HEK293 (cell line): ENCODE data around the gene GRIP1.

ENCODE experiments used
- CTCF ChIA-PET: fragments of 350-600 bp; formaldehyde crosslinking; extraction: SDS; loops from one replicate; lab custom pipeline; 2021; ENCODE audit warnings: antibody characterized with exemption; lab: Yijun Ruan, JAX
- POLR2A ChIA-PET: fragments of 300-600 bp; formaldehyde crosslinking; extraction: SDS; loops from one replicate; lab custom pipeline; 2020; ENCODE audit warnings: antibody characterized with exemption, inconsistent platforms; lab: Yijun Ruan, JAX
- H3K27ac ChIP-seq: fragments of 200-500 bp; sonication (Bioruptor generic); 2 replicates; pipeline ENCODE4 v1.5.1; 2014; ENCODE audit warnings: low read depth, low read length, control low read depth, inconsistent platforms; ENCODE audit errors: extremely low read depth
- H3K36me3 ChIP-seq, 2 experiments: fragments of 200-500 bp in 1 of 2; sonication (Bioruptor generic) in 1 of 2; 1 replicate in 1 of 2; 2 replicates in 1 of 2; pipeline ENCODE4 v1.5.1; 2014 to 2017; ENCODE audit warnings: inconsistent platforms in 2 of 2, low read length in 2 of 2; ENCODE audit not compliant: control insufficient read depth in 2 of 2, insufficient read depth in 1 of 2
- H3K4me1 ChIP-seq: fragments of 200-500 bp; sonication (Bioruptor generic); 2 replicates; pipeline ENCODE4 v1.5.1; 2014; ENCODE audit warnings: mild to moderate bottlenecking, low read length, inconsistent platforms; ENCODE audit not compliant: control insufficient read depth, insufficient read depth
- H3K4me3 ChIP-seq: 2 replicates; pipeline ENCODE4 v1.5.1; 2011; ENCODE audit warnings: low read depth, mild to moderate bottlenecking, control low read depth, low read length, moderate library complexity
- H3K9me3 ChIP-seq: fragments of 200-500 bp; sonication (Bioruptor generic); 2 replicates; pipeline ENCODE4 v1.5.1; 2014; ENCODE audit warnings: low read depth, low read length, inconsistent platforms; ENCODE audit not compliant: control insufficient read depth, insufficient read depth
- BCL11A ChIP-seq: fragments of 450-650 bp; formaldehyde crosslinking; IDR thresholded peaks from 2 replicates; pipeline ENCODE4 v1.5.1; 2016; ENCODE audit warnings: low read depth, missing biosample characterization, missing genetic modification characterization
- GLIS2 ChIP-seq: fragments of 450-650 bp; formaldehyde crosslinking; IDR thresholded peaks from 2 replicates; pipeline ENCODE4 v1.5.1; 2016; ENCODE audit warnings: missing biosample characterization, missing genetic modification characterization
- MEIS1 ChIP-seq: sonication (generic); formaldehyde crosslinking; IDR thresholded peaks from 2 replicates; pipeline ENCODE4 v1.8.1; 2022; ENCODE audit warnings: missing genetic modification reagents, mild to moderate bottlenecking, borderline replicate concordance
- MYNN ChIP-seq: fragments of 450-650 bp; formaldehyde crosslinking; IDR thresholded peaks from 2 replicates; pipeline ENCODE4 v1.5.1; 2016; ENCODE audit warnings: missing biosample characterization, missing genetic modification characterization, borderline replicate concordance
- PRDM1 ChIP-seq: fragments of 450-650 bp; formaldehyde crosslinking; IDR thresholded peaks from 2 replicates; pipeline ENCODE4; 2016; ENCODE audit warnings: missing biosample characterization, missing genetic modification characterization
- SP3 ChIP-seq: fragments of 450-650 bp; formaldehyde crosslinking; IDR thresholded peaks from 2 replicates; pipeline ENCODE4 v1.5.1; 2016; ENCODE audit warnings: missing biosample characterization, missing genetic modification characterization
- YY2 ChIP-seq: fragments of 450-650 bp; formaldehyde crosslinking; IDR thresholded peaks from 2 replicates; pipeline ENCODE4 v1.5.1; 2016; ENCODE audit warnings: missing biosample characterization, missing genetic modification characterization
- ZBTB1 ChIP-seq: fragments of 450-650 bp; formaldehyde crosslinking; IDR thresholded peaks from 2 replicates; pipeline ENCODE4 v1.5.1; 2016; ENCODE audit warnings: missing biosample characterization, missing genetic modification characterization
- ZBTB48 ChIP-seq: fragments of 450-650 bp; formaldehyde crosslinking; IDR thresholded peaks from 2 replicates; pipeline ENCODE4 v1.5.1; 2016; ENCODE audit warnings: missing biosample characterization, missing genetic modification characterization
- ZFHX2 ChIP-seq: fragments of 450-650 bp; formaldehyde crosslinking; conservative IDR thresholded peaks from 2 replicates; pipeline ENCODE4 v1.5.1; 2016; ENCODE audit warnings: missing biosample characterization, missing genetic modification characterization
- ZNF175 ChIP-seq: fragments of 450-650 bp; formaldehyde crosslinking; IDR thresholded peaks from 2 replicates; pipeline ENCODE4 v1.5.1; 2016; ENCODE audit warnings: missing biosample characterization, missing genetic modification characterization
- ZNF19 ChIP-seq: fragments of 450-650 bp; formaldehyde crosslinking; IDR thresholded peaks from 2 replicates; pipeline ENCODE4; 2016; ENCODE audit warnings: missing biosample characterization, missing genetic modification characterization, low read depth
- ZNF2 ChIP-seq: fragments of 450-650 bp; formaldehyde crosslinking; IDR thresholded peaks from 2 replicates; pipeline ENCODE4 v1.5.1; 2016; ENCODE audit warnings: missing biosample characterization, missing genetic modification characterization
- ZNF202 ChIP-seq: fragments of 450-650 bp; formaldehyde crosslinking; IDR thresholded peaks from 2 replicates; pipeline ENCODE4 v1.5.1; 2016; ENCODE audit warnings: missing biosample characterization, missing genetic modification characterization, borderline replicate concordance
- ZNF24 ChIP-seq: fragments of 450-650 bp; formaldehyde crosslinking; IDR thresholded peaks from 2 replicates; pipeline ENCODE4 v1.5.1; 2016; ENCODE audit warnings: missing biosample characterization, missing genetic modification characterization
- ZNF366 ChIP-seq: fragments of 450-650 bp; formaldehyde crosslinking; conservative IDR thresholded peaks from 2 replicates; pipeline ENCODE4 v1.5.1; 2016; ENCODE audit warnings: missing biosample characterization, missing genetic modification characterization
- ZNF426 ChIP-seq: fragments of 450-650 bp; formaldehyde crosslinking; IDR thresholded peaks from 2 replicates; pipeline ENCODE4 v1.5.1; 2017; ENCODE audit warnings: missing biosample characterization, missing genetic modification characterization, mild to moderate bottlenecking, inconsistent platforms, moderate library complexity
- ZNF560 ChIP-seq: fragments of 450-650 bp; formaldehyde crosslinking; IDR thresholded peaks from 2 replicates; pipeline ENCODE4 v1.5.1; 2017; ENCODE audit warnings: missing biosample characterization, missing genetic modification characterization, borderline replicate concordance
- ZNF585B ChIP-seq: fragments of 450-650 bp; formaldehyde crosslinking; IDR thresholded peaks from 2 replicates; pipeline ENCODE4 v1.5.1; 2016; ENCODE audit warnings: missing biosample characterization, missing genetic modification characterization
- ZNF600 ChIP-seq: fragments of 450-650 bp; formaldehyde crosslinking; IDR thresholded peaks from 2 replicates; pipeline ENCODE4 v1.5.1; 2016; ENCODE audit warnings: missing biosample characterization, missing genetic modification characterization
- ZSCAN16 ChIP-seq: fragments of 450-650 bp; formaldehyde crosslinking; IDR thresholded peaks from 2 replicates; pipeline ENCODE4 v1.5.1; 2016; ENCODE audit warnings: missing biosample characterization, missing genetic modification characterization
- TF ChIP-seq, protein P1 (sequence below): fragments of 450-650 bp; formaldehyde crosslinking; IDR thresholded peaks from 2 replicates; pipeline ENCODE4 v1.5.1; 2017; ENCODE audit warnings: missing biosample characterization, missing genetic modification characterization
- TF ChIP-seq, protein P2 (sequence below): fragments of 450-650 bp; formaldehyde crosslinking; conservative IDR thresholded peaks from 2 replicates; pipeline ENCODE4 v1.5.1; 2016; ENCODE audit warnings: low read depth, missing biosample characterization, missing genetic modification characterization
- TF ChIP-seq, protein P3 (sequence below): fragments of 450-650 bp; IDR thresholded peaks from 2 replicates; pipeline ENCODE4 v1.5.1; 2018; ENCODE audit warnings: missing biosample characterization, mild to moderate bottlenecking, missing genetic modification characterization
- TF ChIP-seq, protein P4 (sequence below): fragments of 450-650 bp; formaldehyde crosslinking; IDR thresholded peaks from 2 replicates; pipeline ENCODE4 v1.5.1; 2016; ENCODE audit warnings: missing biosample characterization, missing genetic modification characterization

GRIP1 gene

DNA sequence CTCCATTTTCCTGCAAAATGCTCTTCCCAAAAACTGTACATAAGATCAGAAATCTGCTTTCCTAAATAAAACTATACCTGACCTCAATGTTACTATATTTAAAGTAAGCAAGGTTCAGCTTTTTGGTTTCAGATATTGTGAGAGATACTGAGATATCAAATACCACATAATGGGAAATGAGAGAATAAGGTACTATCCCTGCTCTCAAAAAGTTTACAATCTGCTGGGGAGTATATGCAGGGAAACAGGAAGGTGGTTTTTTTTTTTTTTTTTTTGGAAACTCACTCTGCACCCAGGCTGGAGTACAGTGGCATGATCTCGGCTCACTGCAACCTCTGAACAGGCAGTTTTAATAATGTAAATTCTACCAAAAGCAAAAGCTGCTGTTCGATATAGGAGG lies 327.6 kb downstream of the GRIP1 start (continued):
- TF ChIP-seq ZSCAN16 (tag by site-specific recombination) (no peak), GLIS2 (tag by site-specific recombination) (no peak)

DNA sequence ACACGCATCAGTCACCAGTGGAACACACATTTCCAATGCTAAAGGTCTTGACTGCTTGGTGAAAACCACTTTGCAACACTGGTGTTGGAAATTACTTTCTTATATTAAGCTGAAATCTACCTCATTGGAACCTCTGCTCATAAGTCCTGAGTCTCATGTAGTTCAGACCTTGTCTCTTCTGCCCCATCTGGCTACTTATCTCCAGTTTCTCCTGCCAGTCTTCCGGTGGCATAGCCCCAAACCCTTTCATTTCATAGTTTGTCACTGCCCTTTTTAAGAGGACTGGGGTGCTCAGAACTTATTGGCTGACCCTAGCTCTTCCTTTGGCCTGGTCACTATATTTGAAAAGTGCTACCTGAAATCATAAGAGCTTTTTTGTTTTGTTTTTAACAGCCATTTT lies 332.9 kb downstream of the GRIP1 start:
- Histone ChIP-seq H3K36me3 (peaks cover 0 to 9% of the 10 kb centered on the region in 2 experiments; a peak in 2 of 3 replicates), H3K4me1 (no peaks in the 10 kb centered on the region), H3K9me3 (no peaks in the 10 kb centered on the region), H3K4me3 (no peak overlapping the region), H3K27ac (no peak overlapping the region)
- CTCF ChIA-PET = interaction anchor here (0.6 to 0.7 kb wide), 2 partner anchors 177 to 1037 kb away, joined by 3 read pairs; partner anchors contain the start of gene TMBIM4
- POLR2A ChIA-PET = no interaction called here
- TF ChIP-seq ZNF426 (tag by site-specific recombination) (no peak), ZNF2 (tag by site-specific recombination) (no peak), MEIS1 (CRISPR knock-in tag) (no peak), SP3 (tag by site-specific recombination) (no peak)

DNA sequence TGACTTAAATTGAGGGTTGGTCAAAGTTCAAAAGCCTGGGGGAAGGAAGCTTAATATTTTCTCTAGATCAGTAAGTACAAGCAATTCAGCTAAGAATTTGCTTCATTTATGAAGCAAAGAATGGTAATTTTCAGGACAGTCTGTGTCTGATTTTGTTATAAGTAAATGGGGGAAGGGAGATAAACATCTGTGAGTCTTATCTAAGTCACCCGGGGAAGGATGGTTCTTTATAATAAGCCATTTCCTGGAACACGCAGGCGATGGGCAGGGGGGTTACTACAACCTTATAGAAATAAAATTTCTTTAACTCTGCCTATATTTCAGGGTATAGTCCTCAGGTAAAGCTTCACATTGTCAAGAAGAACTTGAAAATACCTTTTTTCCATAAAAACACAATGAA lies 333.7 kb downstream of the GRIP1 start:
- no peak overlapping the region for H3K4me3 ChIP-seq
- CTCF ChIA-PET = no interaction called here
- TF ChIP-seq ZNF560 (tag by site-specific recombination) = no peak
- no peak for TF ChIP-seq YY2 (tag by site-specific recombination)
- TF ChIP-seq ZSCAN16 (tag by site-specific recombination) = no peak
- TF ChIP-seq ZNF600 (tag by site-specific recombination) = no peak
- TF ChIP-seq, protein P1, sequence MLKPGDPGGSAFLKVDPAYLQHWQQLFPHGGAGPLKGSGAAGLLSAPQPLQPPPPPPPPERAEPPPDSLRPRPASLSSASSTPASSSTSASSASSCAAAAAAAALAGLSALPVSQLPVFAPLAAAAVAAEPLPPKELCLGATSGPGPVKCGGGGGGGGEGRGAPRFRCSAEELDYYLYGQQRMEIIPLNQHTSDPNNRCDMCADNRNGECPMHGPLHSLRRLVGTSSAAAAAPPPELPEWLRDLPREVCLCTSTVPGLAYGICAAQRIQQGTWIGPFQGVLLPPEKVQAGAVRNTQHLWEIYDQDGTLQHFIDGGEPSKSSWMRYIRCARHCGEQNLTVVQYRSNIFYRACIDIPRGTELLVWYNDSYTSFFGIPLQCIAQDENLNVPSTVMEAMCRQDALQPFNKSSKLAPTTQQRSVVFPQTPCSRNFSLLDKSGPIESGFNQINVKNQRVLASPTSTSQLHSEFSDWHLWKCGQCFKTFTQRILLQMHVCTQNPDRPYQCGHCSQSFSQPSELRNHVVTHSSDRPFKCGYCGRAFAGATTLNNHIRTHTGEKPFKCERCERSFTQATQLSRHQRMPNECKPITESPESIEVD (tag by site-specific recombination) = no peak
- TF ChIP-seq, protein P2, sequence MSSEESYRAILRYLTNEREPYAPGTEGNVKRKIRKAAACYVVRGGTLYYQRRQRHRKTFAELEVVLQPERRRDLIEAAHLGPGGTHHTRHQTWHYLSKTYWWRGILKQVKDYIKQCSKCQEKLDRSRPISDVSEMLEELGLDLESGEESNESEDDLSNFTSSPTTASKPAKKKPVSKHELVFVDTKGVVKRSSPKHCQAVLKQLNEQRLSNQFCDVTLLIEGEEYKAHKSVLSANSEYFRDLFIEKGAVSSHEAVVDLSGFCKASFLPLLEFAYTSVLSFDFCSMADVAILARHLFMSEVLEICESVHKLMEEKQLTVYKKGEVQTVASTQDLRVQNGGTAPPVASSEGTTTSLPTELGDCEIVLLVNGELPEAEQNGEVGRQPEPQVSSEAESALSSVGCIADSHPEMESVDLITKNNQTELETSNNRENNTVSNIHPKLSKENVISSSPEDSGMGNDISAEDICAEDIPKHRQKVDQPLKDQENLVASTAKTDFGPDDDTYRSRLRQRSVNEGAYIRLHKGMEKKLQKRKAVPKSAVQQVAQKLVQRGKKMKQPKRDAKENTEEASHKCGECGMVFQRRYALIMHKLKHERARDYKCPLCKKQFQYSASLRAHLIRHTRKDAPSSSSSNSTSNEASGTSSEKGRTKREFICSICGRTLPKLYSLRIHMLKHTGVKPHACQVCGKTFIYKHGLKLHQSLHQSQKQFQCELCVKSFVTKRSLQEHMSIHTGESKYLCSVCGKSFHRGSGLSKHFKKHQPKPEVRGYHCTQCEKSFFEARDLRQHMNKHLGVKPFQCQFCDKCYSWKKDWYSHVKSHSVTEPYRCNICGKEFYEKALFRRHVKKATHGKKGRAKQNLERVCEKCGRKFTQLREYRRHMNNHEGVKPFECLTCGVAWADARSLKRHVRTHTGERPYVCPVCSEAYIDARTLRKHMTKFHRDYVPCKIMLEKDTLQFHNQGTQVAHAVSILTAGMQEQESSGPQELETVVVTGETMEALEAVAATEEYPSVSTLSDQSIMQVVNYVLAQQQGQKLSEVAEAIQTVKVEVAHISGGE = no peak
- TF ChIP-seq ZBTB1 (tag by site-specific recombination) = no peak
- TF ChIP-seq ZNF366 (tag by site-specific recombination) = no peak
- no peak for TF ChIP-seq MYNN
- TF ChIP-seq BCL11A (tag by site-specific recombination) = no peak
- TF ChIP-seq ZNF24 (tag by site-specific recombination) = no peak
- TF ChIP-seq ZNF585B (tag by site-specific recombination) = no peak
- TF ChIP-seq ZNF175 (tag by site-specific recombination) = no peak
- TF ChIP-seq PRDM1 (tag by site-specific recombination) = no peak
- TF ChIP-seq ZFHX2 = no peak
- TF ChIP-seq ZNF202 (tag by site-specific recombination) = no peak
- TF ChIP-seq, protein P3, sequence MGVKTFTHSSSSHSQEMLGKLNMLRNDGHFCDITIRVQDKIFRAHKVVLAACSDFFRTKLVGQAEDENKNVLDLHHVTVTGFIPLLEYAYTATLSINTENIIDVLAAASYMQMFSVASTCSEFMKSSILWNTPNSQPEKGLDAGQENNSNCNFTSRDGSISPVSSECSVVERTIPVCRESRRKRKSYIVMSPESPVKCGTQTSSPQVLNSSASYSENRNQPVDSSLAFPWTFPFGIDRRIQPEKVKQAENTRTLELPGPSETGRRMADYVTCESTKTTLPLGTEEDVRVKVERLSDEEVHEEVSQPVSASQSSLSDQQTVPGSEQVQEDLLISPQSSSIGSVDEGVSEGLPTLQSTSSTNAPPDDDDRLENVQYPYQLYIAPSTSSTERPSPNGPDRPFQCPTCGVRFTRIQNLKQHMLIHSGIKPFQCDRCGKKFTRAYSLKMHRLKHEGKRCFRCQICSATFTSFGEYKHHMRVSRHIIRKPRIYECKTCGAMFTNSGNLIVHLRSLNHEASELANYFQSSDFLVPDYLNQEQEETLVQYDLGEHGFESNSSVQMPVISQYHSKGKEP (tag by site-specific recombination) = no peak
- TF ChIP-seq, protein P4, sequence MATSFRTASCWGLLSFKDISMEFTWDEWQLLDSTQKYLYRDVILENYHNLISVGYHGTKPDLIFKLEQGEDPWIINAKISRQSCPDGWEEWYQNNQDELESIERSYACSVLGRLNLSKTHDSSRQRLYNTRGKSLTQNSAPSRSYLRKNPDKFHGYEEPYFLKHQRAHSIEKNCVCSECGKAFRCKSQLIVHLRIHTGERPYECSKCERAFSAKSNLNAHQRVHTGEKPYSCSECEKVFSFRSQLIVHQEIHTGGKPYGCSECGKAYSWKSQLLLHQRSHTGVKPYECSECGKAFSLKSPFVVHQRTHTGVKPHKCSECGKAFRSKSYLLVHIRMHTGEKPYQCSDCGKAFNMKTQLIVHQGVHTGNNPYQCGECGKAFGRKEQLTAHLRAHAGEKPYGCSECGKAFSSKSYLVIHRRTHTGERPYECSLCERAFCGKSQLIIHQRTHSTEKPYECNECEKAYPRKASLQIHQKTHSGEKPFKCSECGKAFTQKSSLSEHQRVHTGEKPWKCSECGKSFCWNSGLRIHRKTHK (tag by site-specific recombination) = no peak
- no peak for TF ChIP-seq ZNF19 (tag by site-specific recombination)
- TF ChIP-seq ZBTB48 = no peak
- TF ChIP-seq, all 188 proteins: peak for 0
- H3K4me1 ChIP-seq = no peaks in the 10 kb centered on the region
- POLR2A ChIA-PET = no interaction called here
- H3K9me3 ChIP-seq = no peaks in the 10 kb centered on the region
- peaks cover 0 to 12% of the 10 kb centered on the region in 2 experiments; a peak in 2 of 3 replicates for H3K36me3 ChIP-seq
- no peak overlapping the region for H3K27ac ChIP-seq
